ENCODE measurements around the gene TAPBP.
"Not testable (repeated sequence)": the region's sequence is repeated elsewhere in the genome, so short reads cannot be mapped to it uniquely, and the experiment has no call there.

The TAPBP gene

DNA sequence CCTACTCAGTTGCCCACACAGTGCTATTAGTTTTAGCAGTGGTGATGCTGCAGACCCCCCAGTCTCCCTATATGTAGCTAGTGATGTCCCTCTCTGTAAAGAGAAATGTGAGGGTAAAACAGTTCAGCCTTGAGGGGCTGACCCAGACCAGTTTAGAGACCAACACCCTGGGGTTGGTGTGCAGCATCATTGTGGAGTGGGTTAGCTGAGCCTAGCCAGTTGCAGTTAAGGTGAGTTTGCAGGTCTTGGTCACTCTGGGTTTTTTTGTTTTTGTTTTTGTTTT, 37.4 kb downstream of the TAPBP start:
- no peak for DNase-seq (ENCODE audit: low read depth in 2 of 2)

DNA sequence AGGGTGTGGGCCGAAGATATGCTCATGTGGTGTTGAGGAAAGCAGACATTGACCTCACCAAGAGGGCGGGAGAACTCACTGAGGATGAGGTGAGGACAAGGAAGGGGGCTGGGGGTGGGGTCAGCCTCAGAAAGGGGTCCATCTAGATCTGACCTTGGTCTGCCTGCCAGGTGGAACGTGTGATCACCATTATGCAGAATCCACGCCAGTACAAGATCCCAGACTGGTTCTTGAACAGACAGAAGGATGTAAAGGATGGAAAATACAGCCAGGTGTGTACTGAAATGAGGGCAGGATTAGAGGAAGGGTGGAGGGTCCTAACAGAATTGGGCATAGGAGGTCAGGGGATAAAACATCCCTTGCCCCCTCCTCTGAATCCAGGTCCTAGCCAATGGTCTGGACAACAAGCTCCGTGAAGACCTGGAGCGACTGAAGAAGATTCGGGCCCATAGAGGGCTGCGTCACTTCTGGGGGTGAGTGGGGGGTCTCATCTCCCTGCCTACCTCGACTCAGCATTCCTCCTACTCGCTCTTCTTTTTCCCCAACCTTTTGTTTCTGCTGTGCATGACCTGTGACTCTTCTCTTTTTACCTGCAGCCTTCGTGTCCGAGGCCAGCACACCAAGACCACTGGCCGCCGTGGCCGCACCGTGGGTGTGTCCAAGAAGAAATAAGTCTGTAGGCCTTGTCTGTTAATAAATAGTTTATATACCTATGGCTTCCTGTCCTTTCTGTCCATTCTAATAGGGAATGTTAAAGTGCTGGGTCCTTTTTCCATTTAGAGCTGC, 37.9 kb downstream of the TAPBP start:
- not testable (repeated sequence) for DNase-seq (ENCODE audit: low read depth in 2 of 2)

DNA sequence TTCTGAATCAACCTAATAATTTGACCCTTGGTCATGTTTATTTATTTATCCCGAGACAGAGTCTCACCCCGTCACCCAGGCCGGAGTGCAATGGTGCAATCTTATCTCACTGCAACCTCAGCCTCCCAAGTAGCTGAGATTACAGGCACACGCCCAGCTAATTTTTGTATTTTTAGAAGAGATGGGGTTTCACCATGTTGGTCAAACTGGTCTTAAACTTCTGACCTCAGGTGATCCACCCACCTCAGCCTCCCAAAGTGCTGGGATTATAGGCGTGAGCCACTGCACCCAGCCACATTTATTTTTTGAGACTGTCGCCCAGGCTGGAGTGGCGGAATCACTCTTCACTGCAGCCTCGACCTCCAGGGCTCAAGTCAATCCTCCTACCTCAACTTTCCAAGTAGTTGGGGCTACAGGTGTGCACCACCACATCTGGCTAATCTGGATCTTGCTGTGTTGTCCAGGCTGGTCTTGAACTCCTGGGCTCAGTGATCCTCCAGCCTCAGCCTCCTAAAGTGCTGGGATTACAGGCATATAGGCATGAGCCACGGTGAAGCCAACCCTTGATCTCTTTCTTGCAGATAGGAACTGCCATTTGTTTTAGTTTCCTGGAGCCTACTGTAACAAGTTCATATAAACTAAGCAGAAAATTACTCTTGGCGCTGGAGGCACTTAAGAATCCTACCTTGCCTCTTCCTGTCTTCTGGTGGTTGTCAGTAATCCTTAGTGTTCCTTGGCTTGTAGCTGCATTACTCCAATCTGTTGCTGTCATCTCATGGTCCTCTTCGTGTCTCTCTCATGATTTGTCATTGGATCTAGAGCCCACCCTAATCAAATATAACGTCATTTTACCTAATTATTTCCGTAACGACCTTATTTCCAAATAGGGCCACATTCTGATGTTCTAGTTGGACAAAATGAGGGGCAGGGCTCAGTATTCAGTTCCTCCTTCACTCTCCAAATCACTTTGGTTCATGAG, 39.7 kb downstream of the TAPBP start:
- DNase-seq (ENCODE audit: low read depth in 2 of 2), result no peak

DNA sequence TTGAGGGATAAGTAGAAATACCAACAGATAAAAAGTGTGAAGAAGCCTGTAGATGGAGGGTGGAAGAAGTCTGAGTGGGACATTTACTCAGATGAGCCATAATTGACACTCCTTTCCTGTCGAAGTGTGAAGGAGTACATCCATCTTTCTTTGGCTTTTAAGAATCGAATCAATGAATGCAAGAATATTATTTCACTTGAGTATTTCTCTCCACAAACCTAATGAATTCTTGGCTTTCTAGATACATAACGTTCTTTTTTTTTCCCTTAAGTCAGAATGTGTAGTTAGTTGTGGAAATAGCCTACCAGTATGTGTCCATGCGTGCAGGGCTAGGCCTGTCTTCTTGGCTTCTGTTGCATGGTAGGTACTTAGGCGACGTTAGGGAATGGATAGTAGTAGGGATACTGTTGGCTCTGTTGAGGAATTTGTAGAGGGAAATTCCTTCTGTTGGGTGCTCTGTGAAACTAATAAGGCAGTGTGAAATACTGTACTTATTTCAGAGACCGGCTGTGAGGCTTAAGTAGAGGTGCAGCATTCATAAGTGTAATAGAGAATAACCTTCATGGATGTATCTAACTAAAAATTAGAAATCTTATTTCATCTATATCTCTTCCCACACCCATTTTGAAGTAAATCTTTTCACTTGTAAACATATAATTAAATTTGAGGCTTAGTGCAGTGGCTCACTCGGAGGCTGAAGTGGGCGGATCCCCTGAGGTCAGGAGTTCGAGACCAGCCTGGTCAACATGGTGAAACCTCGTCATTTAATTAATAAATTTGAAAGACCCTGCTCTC, 40.6 kb downstream of the TAPBP start:
- no peak for DNase-seq (ENCODE audit: low read depth in 2 of 2)

DNA sequence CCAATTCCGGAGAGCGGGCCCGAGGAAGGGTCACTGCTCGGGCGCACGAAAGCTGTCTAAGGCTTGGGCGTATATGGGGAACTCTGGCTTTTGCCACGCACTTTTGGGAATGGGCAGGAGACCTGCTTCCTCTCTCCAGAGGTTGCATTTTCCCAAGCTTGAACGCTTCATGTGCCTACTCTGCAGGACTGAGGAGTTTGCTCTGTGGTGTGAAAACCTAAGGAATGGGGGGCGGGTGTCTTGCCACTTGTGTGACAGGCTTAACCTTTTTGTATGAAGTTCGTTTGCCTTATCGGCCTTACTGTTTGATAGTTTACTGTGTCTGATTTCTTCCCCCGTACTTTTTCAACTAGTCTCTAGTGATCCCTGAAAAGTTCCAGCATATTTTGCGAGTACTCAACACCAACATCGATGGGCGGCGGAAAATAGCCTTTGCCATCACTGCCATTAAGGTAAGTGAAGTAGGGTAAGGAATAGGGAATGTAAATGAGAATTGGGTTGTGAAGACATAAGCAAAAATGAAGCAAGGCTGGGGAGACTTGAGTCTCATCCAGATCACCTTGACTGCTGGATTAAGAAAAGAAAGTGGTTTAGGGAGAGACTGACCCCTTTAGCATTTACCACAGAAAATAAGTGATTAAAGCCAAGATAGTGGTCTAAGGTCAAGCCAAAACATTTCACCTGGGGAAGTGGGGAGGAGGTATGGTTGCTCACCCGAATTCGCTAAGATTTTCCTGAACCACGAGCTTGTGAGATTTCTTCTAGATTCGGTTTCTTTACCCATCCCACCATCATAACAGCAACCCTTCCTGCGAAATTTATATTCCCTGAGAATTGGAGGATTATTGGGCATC, 41.4 kb downstream of the TAPBP start:
- DNase-seq (ENCODE audit: low read depth in 2 of 2), result no peak

DNA sequence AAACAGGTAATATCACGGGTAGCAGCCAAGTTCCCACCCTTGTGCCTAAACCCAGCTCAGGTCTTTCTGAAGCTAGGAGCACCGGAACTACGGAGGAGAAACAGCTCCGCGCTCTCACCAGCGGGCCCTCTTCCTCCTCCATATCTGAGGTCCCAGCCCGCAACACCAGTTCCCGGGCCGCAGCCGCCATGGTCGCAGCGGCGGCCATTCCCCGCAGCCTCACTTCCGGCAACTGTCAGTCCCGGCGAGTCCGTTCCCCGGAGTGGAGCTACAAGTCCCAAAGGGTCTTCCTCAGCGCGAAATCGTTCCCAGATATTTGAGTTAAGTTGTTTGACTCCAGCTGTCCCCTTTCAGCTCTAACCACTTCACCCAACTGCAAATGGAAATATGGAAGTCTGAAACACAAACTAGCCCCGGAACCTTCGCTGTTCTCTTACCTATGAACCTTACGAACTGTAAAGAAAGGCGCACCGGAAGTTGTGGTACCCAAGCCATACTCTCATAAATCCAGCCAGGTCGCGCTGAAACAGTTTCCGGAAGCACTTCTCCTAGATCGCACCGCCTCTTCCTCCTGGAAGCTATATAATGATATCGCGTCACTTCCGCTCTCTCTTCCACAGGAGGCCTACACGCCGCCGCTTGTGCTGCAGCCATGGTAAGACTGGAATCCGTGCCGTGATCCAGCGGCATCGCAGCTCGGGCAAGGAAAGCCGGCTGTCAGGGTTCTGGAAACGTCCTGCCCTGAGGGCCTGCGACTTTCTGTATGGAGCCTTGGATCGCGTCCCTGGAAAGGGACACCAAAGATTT, 42.2 kb downstream of the TAPBP start, which contains the start of the genes RPS18 and VPS52:
Gene RPS18, plus strand, starts transcription at position 608 of the 807 bp plus-strand sequence. Its CDS starts 45 bp downstream, at position 653.
Gene VPS52, minus strand, starts transcription at position 409 of the 807 bp plus-strand sequence. Its CDS starts 201 bp downstream, at position 208.
- peak; percentile 83 to 90 for DNase-seq (ENCODE audit: low read depth in 2 of 2)

DNA sequence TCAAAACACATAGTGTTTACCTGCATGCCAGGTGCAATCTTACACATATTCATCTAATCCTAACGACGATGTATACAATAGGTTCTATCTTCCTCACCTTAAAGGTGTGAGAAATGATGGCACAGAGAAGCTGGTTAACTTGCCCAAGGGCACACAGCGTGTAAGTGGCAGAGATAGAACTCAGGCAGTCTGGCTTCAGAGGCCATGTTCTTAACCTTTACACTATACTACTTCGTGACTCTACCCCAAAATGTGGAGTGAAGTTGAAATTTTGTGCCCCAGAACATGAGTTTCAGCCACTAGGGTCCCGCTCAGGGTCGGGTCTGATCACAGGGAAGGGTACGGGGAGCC, 42.8 kb downstream of the TAPBP start:
- no peak for DNase-seq (ENCODE audit: low read depth in 2 of 2)

DNA sequence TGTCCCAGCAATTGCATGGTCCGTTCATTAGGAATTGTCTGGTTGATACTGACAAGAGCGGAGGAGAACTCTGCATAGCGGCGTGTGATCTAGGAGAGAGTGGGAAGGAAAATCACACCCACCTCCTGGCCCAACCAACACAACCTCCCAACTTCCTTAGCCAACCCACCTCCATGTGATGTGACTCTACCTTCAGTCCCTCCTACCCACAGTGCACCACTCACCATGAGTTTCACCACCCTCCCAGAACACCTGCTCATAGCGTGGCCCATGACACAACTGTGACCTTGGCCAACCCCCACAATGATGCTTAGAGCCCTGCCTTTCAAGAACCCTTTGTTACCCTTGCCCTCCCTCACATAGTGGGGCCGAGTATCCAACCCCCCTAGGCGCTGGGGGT, 49.9 kb downstream of the TAPBP start:
- no peak for DNase-seq (ENCODE audit: low read depth in 2 of 2)

DNA sequence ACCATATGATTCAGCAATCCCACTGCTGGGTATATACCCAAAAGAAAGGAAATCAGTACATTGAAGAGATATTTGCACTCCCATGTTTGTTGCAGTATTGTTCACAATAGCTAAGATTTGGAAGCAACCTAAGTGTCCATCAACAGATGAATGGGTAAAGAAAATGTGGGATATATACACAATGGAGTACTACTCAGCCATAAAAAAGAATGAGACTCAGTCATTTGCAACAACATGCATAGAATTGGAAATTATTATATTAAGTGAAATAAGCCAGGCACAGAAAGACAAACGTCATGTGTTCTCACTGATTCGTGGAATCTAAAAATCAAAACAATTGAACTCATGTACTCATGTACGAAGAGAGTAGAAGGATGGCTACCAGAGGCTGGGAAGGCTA, 51.4 kb downstream of the TAPBP start:
- DNase-seq (ENCODE audit: low read depth in 2 of 2), result not testable (repeated sequence)

DNA sequence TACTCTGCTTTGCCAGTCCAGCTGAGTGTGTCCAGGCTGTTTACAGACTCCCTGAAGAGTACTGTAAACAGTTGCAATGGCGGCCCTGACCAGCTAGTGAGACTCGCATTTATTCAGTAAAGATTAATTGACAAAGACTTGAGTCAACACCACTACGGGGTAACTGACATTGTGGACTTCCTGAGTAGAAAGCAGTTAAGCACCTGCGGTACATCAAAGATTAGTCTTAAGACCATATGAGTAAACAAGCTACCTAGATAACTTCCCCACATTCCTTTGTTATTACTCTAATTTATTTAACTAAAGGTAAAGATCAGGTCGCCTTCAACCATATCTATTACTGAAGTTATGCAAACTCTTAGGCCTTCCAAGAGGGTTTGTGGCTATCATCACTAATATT, 54.8 kb downstream of the TAPBP start:
- DNase-seq (ENCODE audit: low read depth in 2 of 2), result no peak

DNA sequence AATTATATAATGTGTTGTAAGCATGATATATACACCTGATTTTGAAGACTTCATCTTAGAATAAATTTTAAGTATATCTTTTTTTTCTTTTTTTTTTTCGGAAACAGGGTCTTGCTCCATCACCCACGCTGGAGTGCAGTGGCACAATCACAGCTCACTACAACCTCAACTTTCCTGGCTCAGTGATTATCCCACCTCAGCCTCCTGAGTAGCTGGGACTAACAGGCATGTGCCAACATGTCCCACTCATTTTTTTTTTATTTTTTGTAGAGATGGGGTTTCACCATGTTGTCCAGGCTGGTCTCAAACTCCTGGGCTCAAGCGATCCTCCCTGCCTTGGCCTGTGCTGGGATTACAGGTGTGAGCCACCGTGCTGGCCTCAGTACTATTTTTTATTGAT, 59.3 kb downstream of the TAPBP start:
- DNase-seq (ENCODE audit: low read depth in 2 of 2), result no peak

DNA sequence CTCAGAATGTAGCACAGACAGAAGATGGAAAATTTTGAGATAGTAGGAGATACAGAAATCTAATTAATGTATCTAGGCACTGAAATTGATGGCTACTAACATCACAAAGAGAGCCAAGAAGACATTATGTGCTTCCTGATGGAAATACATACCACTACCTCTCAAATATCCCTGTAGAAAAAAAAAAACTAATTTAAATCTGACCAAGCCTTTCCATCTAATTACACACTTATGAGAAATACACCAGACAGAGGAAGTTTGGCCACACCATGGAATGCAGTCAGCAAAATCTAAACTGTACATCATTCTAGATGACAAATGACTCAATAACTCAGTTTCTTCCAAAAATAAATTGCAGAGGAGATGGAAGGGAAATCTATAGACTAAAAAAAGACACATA, 61.1 kb downstream of the TAPBP start:
- no peak for DNase-seq (ENCODE audit: low read depth in 2 of 2)

DNA sequence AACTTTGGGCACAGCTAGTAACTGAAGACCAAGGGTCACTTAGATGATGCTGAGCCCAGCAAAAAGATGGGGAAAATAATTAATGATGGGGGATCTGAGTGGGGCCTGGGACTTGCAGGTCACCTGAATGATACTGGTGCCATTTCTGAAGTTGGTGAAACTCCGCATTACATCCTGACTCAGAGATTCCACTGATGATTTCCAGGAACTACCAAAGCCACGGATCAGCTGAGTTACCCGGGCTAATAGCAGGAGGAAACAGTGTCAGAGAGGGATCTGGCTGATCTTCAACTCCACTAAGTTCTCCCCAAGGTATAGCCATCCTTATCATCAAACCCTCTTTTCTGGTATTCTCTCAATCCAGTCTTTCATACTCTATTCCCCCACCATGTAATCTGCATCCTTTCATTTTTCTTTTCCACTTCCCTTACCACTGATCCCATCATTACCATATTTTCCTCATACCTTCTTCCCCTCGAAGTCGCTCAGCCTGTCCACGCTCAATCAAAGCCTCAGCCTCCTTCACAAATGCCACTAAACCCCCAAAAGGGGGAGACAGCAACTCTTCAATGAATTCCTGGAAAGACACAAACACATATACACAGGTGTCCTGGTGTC, 62.4 kb downstream of the TAPBP start:
- no peak for DNase-seq (ENCODE audit: low read depth in 2 of 2)

DNA sequence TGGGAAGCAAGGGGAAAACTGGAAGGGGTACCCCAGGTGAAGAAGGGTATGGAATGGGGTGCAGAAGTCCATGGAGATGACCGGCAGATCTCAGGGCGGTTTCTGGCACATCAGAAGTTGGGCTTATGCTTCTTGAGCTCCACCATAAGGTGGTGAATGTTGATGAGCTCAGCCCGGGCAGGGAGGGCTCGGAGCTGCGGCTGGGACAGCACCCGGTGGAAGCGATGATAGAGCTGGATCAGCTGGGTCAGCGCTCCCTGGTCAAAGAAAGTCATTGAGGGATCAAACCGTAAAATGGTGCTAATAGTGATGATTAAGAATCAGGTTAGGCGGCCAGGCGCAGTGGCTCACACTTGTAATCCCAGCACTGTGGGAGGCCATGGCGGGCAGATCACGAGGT, 63.1 kb downstream of the TAPBP start:
- DNase-seq (ENCODE audit: low read depth in 2 of 2), result no peak

DNA sequence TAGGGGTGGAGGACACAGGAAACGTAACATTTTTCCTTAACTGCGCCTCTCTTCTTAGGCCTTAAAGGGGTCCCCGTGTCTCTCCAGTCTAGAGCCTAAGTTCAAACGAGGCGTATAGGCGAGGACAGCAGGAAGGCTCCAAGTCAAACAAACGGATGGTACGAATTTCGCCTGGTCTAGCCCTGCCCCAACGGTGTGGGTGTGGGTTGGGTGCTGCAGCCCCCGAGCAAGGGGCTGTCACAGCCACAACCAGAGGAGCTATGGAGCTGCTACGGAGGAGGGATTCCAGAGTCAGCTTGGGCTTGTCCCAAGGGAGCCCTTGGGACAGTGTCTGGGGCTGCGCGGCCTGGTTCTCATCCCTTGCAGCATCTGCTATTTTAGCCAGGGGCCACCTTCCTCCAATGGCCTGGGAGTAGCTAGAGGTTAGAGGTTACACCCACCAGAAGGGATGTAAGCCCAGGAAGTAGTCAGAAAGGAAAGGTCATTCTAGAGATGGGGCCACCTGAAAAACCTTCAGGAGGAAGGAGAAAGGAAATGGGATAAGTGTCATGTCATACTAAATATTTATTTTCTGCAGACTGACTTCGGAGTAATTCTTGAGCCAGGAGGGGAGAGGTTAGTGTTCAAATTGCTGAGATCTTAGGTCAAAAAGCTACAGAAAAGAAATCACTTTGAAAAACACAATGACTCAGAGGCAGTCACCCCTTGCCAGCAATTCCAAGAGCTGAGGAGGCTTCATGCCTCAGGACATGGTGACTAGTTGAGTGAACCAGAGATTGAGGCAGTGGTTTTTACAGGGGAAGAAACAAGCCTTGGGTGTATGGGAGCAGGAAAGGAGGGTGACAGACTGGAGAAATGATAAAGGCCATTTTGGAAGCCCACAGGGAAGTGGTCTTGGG, 63.9 kb downstream of the TAPBP start:
- no peak for DNase-seq (ENCODE audit: low read depth in 2 of 2)

All from stimulated activated CD8-positive, alpha-beta memory T cell treated with anti-CD3 and anti-CD28 coated beads, Interleukin-7, amount 100 ng/mL, for 4 hours (primary cell).